Endothelial cell of umbilical vein (primary cell): ENCODE results near the gene MACROD2. TPM values are rescaled to one million over a fixed set of nuclear protein-coding genes. Genes with fewer than 3 reads are reported as not detected.

Experiments used
- BruUV-seq: library from RNA; stranded (reverse); fragments of 400-500 nt; replicated peaks from 2 replicates; lab custom pipeline; 2021; lab: Mats Ljungman, UMichigan
- CTCF ChIA-PET: fragments of 300-600, 350-600 bp; sonication (Branson Sonifier 250); formaldehyde crosslinking; loops from one replicate; lab custom pipeline; 2021; ENCODE audit warnings: antibody characterized with exemption, inconsistent platforms; lab: Charles Lee
- POLR2A ChIA-PET: fragments of 300-600, 350-600 bp; sonication (Branson Sonifier 250); formaldehyde crosslinking; loops from one replicate; lab custom pipeline; 2021; ENCODE audit warnings: antibody characterized with exemption, inconsistent platforms; lab: Charles Lee
- DNase-seq: peaks from one replicate; pipeline ENCODE4 v3.0.0-alpha.2; 2011; ENCODE audit warnings: low read depth, low spot score
- FAIRE-seq: peaks from 2 replicates; lab custom pipeline; 2011; peaks lifted over from hg19 to GRCh38; lab: Jason Lieb, UNC
- H2AFZ ChIP-seq: 2 replicates; pipeline ENCODE4 v1.6.0; 2012; ENCODE audit warnings: low read depth, low read length, control low read depth, inconsistent platforms
- H3K27ac ChIP-seq: 2 replicates; pipeline ENCODE4 v1.5.1; 2011; ENCODE audit warnings: low read depth, mild to moderate bottlenecking, control low read depth, low read length, moderate library complexity; ENCODE audit not compliant: insufficient read depth
- H3K27me3 ChIP-seq, 2 experiments: 2 replicates each; pipeline versions ENCODE4 v1.6.0 to v1.6.1; 2011; ENCODE audit warnings: low read length in 2 of 2, mixed read lengths in 1 of 2; ENCODE audit not compliant: control insufficient read depth in 2 of 2, insufficient read depth in 2 of 2
- H3K36me3 ChIP-seq, 2 experiments: 2 replicates in 1 of 2; 3 replicates in 1 of 2; pipeline ENCODE4 v1.5.1; 2011; ENCODE audit warnings: low read length in 2 of 2, mild to moderate bottlenecking in 1 of 2, moderate library complexity in 1 of 2; ENCODE audit not compliant: control insufficient read depth in 2 of 2, insufficient read depth in 2 of 2; ENCODE audit errors: extremely low read depth in 1 of 2
- H3K4me1 ChIP-seq: 3 replicates; pipeline ENCODE4 v1.5.1; 2011; ENCODE audit warnings: mild to moderate bottlenecking, low read length; ENCODE audit not compliant: control insufficient read depth, insufficient read depth; ENCODE audit errors: extremely low read depth
- H3K4me2 ChIP-seq: 2 replicates; pipeline ENCODE4 v1.6.1; 2011; ENCODE audit warnings: low read length, control low read depth, mixed read lengths; ENCODE audit not compliant: insufficient read depth
- H3K4me3 ChIP-seq, 3 experiments: fragments of 200-600 bp in 1 of 3; sonication (generic), shearing (Covaris generic) in 1 of 3; replicated peaks in 1 of 3; 2 replicates each; pipeline ENCODE4 v1.5.1; 2011 to 2016; ENCODE audit warnings: control low read depth in 3 of 3, low read length in 3 of 3, mild to moderate bottlenecking in 2 of 3, inconsistent platforms in 1 of 3, low read depth in 1 of 3, moderate library complexity in 1 of 3; ENCODE audit not compliant: insufficient read depth in 1 of 3
- H3K79me2 ChIP-seq: 2 replicates; pipeline ENCODE4 v1.6.0; 2012; ENCODE audit warnings: low read length, inconsistent platforms; ENCODE audit not compliant: control insufficient read depth, insufficient read depth
- H3K9ac ChIP-seq: replicated peaks from 2 replicates; pipeline ENCODE3; 2011; ENCODE audit warnings: low read length, control low read depth; ENCODE audit not compliant: insufficient read depth; ENCODE audit errors: extremely low read depth
- H3K9me1 ChIP-seq: replicated peaks from 3 replicates; pipeline ENCODE4 v1.6.0; 2011; ENCODE audit warnings: mild to moderate bottlenecking, low read length; ENCODE audit not compliant: control insufficient read depth, insufficient read depth; ENCODE audit errors: extremely low read depth
- H3K9me3 ChIP-seq: replicated peaks from 2 replicates; pipeline ENCODE4 v1.5.1; 2012; ENCODE audit warnings: low read length, inconsistent platforms; ENCODE audit not compliant: control insufficient read depth, insufficient read depth
- H4K20me1 ChIP-seq: replicated peaks from 2 replicates; pipeline ENCODE3; 2011; ENCODE audit warnings: mild to moderate bottlenecking, low read length; ENCODE audit not compliant: control insufficient read depth, insufficient read depth; ENCODE audit errors: extremely low read depth
- EZH2 ChIP-seq: IDR thresholded peaks from 2 replicates; pipeline ENCODE4 v1.6.1; 2012; ENCODE audit warnings: borderline replicate concordance, low read depth, mild to moderate bottlenecking, moderate library complexity, low read length, inconsistent platforms; ENCODE audit not compliant: severe bottlenecking
- FOS ChIP-seq: IDR thresholded peaks from 2 replicates; pipeline ENCODE4 v1.6.1; 2011; ENCODE audit warnings: mild to moderate bottlenecking, low read length, moderate library complexity, borderline replicate concordance; ENCODE audit not compliant: insufficient read depth
- GATA2 ChIP-seq: IDR thresholded peaks from 2 replicates; pipeline ENCODE4 v1.7.0; 2011; ENCODE audit warnings: low read depth, mild to moderate bottlenecking, moderate library complexity, mixed read lengths, low read length; ENCODE audit not compliant: insufficient read length, insufficient read depth
- JUN ChIP-seq: IDR thresholded peaks from 2 replicates; pipeline ENCODE4 v1.6.1; 2011; ENCODE audit warnings: borderline replicate concordance, low read depth; ENCODE audit not compliant: insufficient read length, insufficient read depth
- MYC ChIP-seq: IDR thresholded peaks from one replicate; pipeline ENCODE4 v1.6.1; 2011; ENCODE audit warnings: mild to moderate bottlenecking, low read depth, low read length
- POLR2A ChIP-seq: IDR thresholded peaks from 2 replicates; pipeline ENCODE4 v1.6.1; 2012; ENCODE audit warnings: low read depth, mild to moderate bottlenecking, control low read depth, low read length
- POLR2AphosphoS5 ChIP-seq: IDR thresholded peaks from 2 replicates; pipeline ENCODE4 v1.6.1; 2012; ENCODE audit warnings: low read depth, mild to moderate bottlenecking, control low read depth, low read length, moderate library complexity; ENCODE audit not compliant: insufficient read depth
- dilution Hi-C: fragments of 300-500 bp; cut with MboI; formaldehyde crosslinking; loops from one replicate; pipeline ENCODE4 v1.15.0; 2019; ENCODE audit warnings: low sequenced_read_pairs; ENCODE audit not compliant: extremely low pct_ligation_motif_present
- intact Hi-C: fragments of 100-400 bp; cut with micrococcal nuclease; formaldehyde crosslinking; loops from one replicate; pipeline ENCODE4 v1.10.0; 2022
- polyA plus RNA-seq, 4 experiments: library from polyadenylated mRNA; depleted of rRNA in 3 of 4; stranded (reverse) in 3 of 4; unstranded in 1 of 4; fragments of >200 nt; gene quantifications; 2 replicates each; pipeline versions ENCODE4 v1.2.1 to v1.2.3, GENCODE V29; 2011 to 2012; ENCODE audit warnings: missing spikeins in 1 of 4
- total RNA-seq: library from RNA; stranded (reverse); gene quantifications from 2 replicates; pipeline ENCODE4 v1.2.3, GENCODE V29; 2021
- TF ChIP-seq, protein P1 (sequence below): IDR thresholded peaks from 2 replicates; pipeline ENCODE4 v1.6.1; 2011; ENCODE audit not compliant: insufficient read depth, insufficient read length
- TF ChIP-seq, protein P2 (sequence below), 2 donors: IDR thresholded peaks; 1 replicate in 1 of 2; 2 replicates in 1 of 2; pipeline ENCODE4 v1.5.1; 2011; ENCODE audit warnings: low read length in 2 of 2, mild to moderate bottlenecking in 2 of 2, moderate library complexity in 2 of 2, control low read depth in 1 of 2, inconsistent platforms in 1 of 2, low read depth in 1 of 2; ENCODE audit not compliant: insufficient read depth in 1 of 2; ENCODE audit errors: extremely low read depth in 1 of 2

The MACROD2 gene
- total and polyA plus RNA-seq, 2 donors (not counting 3 experiments of a cell fraction or from before 2014, with no cell fraction given): 0.11 to 0.73 TPM

DNA sequence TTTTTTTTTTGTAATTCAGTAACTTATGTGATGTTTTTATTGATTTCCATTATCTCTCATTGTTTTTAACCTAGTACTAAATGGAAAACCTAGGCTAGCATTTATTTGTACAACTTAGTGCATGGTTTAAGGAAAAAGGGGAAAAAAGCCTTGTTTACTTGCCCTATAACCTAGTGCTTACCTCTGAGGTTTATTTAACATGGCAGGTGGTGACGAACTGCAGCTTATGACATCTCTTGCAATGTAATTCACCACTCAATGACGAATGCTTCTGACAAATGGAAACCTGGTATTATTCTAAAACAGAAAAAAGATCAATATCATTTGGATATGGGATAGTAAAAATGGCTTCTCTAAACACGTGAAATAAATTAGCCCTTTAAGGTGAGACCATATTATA lies 960.7 kb downstream of the MACROD2 start:
- dilution Hi-C loops: no loop called here
- Histone ChIP-seq H4K20me1 (no peaks in the 10 kb centered on the region), H3K27ac (no peak overlapping the region), H3K4me3 (no peak overlapping the region), H3K79me2 (no peaks in the 10 kb centered on the region), H3K9me3 (no peaks in the 10 kb centered on the region), H3K9ac (no peak overlapping the region), H3K4me1 (peaks cover 18% of the 10 kb centered on the region), H3K9me1 (no peaks in the 10 kb centered on the region), H3K4me2 (no peak overlapping the region), H3K36me3 (no peaks in the 10 kb centered on the region), H3K27me3 (no peaks in the 10 kb centered on the region), H2AFZ (no peak overlapping the region)
- CTCF ChIA-PET: no interaction called here
- TF ChIP-seq MYC (no peak), POLR2AphosphoS5 (no peak), JUN (no peak), EZH2 (no peak), GATA2 (no peak), FOS (no peak), POLR2A (no peak)
- TF ChIP-seq, protein P1, sequence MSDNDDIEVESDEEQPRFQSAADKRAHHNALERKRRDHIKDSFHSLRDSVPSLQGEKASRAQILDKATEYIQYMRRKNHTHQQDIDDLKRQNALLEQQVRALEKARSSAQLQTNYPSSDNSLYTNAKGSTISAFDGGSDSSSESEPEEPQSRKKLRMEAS: no peak
- TF ChIP-seq, protein P2, sequence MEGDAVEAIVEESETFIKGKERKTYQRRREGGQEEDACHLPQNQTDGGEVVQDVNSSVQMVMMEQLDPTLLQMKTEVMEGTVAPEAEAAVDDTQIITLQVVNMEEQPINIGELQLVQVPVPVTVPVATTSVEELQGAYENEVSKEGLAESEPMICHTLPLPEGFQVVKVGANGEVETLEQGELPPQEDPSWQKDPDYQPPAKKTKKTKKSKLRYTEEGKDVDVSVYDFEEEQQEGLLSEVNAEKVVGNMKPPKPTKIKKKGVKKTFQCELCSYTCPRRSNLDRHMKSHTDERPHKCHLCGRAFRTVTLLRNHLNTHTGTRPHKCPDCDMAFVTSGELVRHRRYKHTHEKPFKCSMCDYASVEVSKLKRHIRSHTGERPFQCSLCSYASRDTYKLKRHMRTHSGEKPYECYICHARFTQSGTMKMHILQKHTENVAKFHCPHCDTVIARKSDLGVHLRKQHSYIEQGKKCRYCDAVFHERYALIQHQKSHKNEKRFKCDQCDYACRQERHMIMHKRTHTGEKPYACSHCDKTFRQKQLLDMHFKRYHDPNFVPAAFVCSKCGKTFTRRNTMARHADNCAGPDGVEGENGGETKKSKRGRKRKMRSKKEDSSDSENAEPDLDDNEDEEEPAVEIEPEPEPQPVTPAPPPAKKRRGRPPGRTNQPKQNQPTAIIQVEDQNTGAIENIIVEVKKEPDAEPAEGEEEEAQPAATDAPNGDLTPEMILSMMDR (IDR thresholded peaks at IDR 0.05; ENCODE audit: extremely low read depth in 1 of 2, insufficient read depth in 1 of 2, low read depth in 1 of 2, low read length in 2 of 2): no peak
- DNase-seq: no peak
- POLR2A ChIA-PET: no interaction called here
- no peak for FAIRE-seq
- no TSS peak for BruUV-seq
- intact Hi-C loops: no loop called here
